Measurements from ENCODE around the gene GRK3.
"Not testable (repeated sequence)": the region's sequence is repeated elsewhere in the genome, so short reads cannot be mapped to it uniquely, and the experiment has no call there.

GRCh38 chr22:25611284-25611683 is 46.8 kb downstream of the GRK3 start:
- TF ChIP-seq POLR2AphosphoS5 (IDR thresholded peaks at IDR 0.05; ENCODE audit: insufficient read depth, low read depth, low read length); POLR2A (IDR thresholded peaks at IDR 0.05; ENCODE audit: low read depth, low read length); EZH2 (IDR thresholded peaks at IDR 0.05; ENCODE audit: borderline replicate concordance, low read depth, low read length, severe bottlenecking); FOS (IDR thresholded peaks at IDR 0.05; ENCODE audit: borderline replicate concordance, insufficient read depth, low read length); JUN (IDR thresholded peaks at IDR 0.05; ENCODE audit: borderline replicate concordance, insufficient read depth, insufficient read length, low read depth); MYC (IDR thresholded peaks at IDR 0.05; ENCODE audit: low read depth, low read length); GATA2 (IDR thresholded peaks at IDR 0.05; ENCODE audit: insufficient read depth, insufficient read length, low read depth, low read length): not testable (repeated sequence)
- TF ChIP-seq, protein P1, sequence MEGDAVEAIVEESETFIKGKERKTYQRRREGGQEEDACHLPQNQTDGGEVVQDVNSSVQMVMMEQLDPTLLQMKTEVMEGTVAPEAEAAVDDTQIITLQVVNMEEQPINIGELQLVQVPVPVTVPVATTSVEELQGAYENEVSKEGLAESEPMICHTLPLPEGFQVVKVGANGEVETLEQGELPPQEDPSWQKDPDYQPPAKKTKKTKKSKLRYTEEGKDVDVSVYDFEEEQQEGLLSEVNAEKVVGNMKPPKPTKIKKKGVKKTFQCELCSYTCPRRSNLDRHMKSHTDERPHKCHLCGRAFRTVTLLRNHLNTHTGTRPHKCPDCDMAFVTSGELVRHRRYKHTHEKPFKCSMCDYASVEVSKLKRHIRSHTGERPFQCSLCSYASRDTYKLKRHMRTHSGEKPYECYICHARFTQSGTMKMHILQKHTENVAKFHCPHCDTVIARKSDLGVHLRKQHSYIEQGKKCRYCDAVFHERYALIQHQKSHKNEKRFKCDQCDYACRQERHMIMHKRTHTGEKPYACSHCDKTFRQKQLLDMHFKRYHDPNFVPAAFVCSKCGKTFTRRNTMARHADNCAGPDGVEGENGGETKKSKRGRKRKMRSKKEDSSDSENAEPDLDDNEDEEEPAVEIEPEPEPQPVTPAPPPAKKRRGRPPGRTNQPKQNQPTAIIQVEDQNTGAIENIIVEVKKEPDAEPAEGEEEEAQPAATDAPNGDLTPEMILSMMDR (IDR thresholded peaks at IDR 0.05; ENCODE audit: extremely low read depth in 1 of 2, insufficient read depth in 1 of 2, low read depth in 1 of 2, low read length in 2 of 2) = not testable (repeated sequence)
- TF ChIP-seq, protein P2, sequence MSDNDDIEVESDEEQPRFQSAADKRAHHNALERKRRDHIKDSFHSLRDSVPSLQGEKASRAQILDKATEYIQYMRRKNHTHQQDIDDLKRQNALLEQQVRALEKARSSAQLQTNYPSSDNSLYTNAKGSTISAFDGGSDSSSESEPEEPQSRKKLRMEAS (IDR thresholded peaks at IDR 0.05; ENCODE audit: insufficient read depth, insufficient read length) = not testable (repeated sequence)
